Stimulated activated CD4-positive, alpha-beta T cell treated with anti-CD3 and anti-CD28 coated beads, Interleukin-4, amount 100 ng/mL, for 48 hours (primary cell): ENCODE data around the gene PGAM5.
"Not testable (repeated sequence)": the region's sequence is repeated elsewhere in the genome, so short reads cannot be mapped to it uniquely, and the experiment has no call there.

Experiments used
- DNase-seq, 2 donors: peaks; one replicate each; pipeline ENCODE4 v3.0.0-alpha.2; 2020; ENCODE audit warnings: low read depth in 2 of 2

Gene PGAM5

GRCh38 chr12:132747896-132748295 is 37.3 kb downstream of the PGAM5 start:
- no peak for DNase-seq

GRCh38 chr12:132748319-132748718 is 37.7 kb downstream of the PGAM5 start:
- DNase-seq: no peak

- not testable (repeated sequence) for DNase-seq
These were observed 43.0 kb downstream of the PGAM5 start for GRCh38 chr12:132753670-132754069.

- DNase-seq: no peak
These were observed 43.7 kb downstream of the PGAM5 start for GRCh38 chr12:132754160-132754932.

GRCh38 chr12:132758825-132759224 is 48.2 kb downstream of the PGAM5 start:
- DNase-seq: not testable (repeated sequence)

- DNase-seq: no peak
These were observed 48.7 kb downstream of the PGAM5 start for GRCh38 chr12:132759359-132759758.

GRCh38 chr12:132761032-132761920 is 50.6 kb downstream of the PGAM5 start, which contains the start of gene ANKLE2:
Gene ANKLE2 (minus strand): TSS chr12:132761832. CDS start chr12:132761798, 34 bp downstream.
- peak; percentile 56 to 69 for DNase-seq

GRCh38 chr12:132761921-132762583 is 51.4 kb downstream of the PGAM5 start:
- peak; percentile 81 to 82 for DNase-seq

GRCh38 chr12:132764231-132764630 is 53.6 kb downstream of the PGAM5 start:
- DNase-seq: no peak

- DNase-seq: no peak
These were observed 54.7 kb downstream of the PGAM5 start for GRCh38 chr12:132765361-132765760.

- no peak for DNase-seq
These were observed 55.9 kb downstream of the PGAM5 start for GRCh38 chr12:132766380-132767085.

GRCh38 chr12:132771126-132771838 is 60.6 kb downstream of the PGAM5 start:
- DNase-seq: no peak
